Right lobe of liver (tissue), 4 donors: ENCODE data around the gene AVL9.
"Not testable (repeated sequence)": the region's sequence is repeated elsewhere in the genome, so short reads cannot be mapped to it uniquely, and the experiment has no call there.

ENCODE experiments used
- POLR2A ChIP-seq: fragments of 450-650 bp; IDR thresholded peaks from one replicate; pipeline ENCODE4 v1.6.1; 2017; ENCODE audit warnings: antibody characterized with exemption, mild to moderate bottlenecking
- TF ChIP-seq, protein P1 (sequence below), 4 donors: fragments of 200-600 bp in 3 of 4; fragments of 450-650 bp in 1 of 4; IDR thresholded peaks; one replicate each; pipeline versions ENCODE4 v1.5.1 to v1.8.0; 2016 to 2022; ENCODE audit warnings: antibody characterized with exemption in 4 of 4, mild to moderate bottlenecking in 2 of 4
- donor health status: DM: no; HTN: no; CAD: no.
- donor health status: DM: no; HTN: no; CAD: no.
- donor health status: DM: no; HTN: yes; CAD: no.

DNA sequence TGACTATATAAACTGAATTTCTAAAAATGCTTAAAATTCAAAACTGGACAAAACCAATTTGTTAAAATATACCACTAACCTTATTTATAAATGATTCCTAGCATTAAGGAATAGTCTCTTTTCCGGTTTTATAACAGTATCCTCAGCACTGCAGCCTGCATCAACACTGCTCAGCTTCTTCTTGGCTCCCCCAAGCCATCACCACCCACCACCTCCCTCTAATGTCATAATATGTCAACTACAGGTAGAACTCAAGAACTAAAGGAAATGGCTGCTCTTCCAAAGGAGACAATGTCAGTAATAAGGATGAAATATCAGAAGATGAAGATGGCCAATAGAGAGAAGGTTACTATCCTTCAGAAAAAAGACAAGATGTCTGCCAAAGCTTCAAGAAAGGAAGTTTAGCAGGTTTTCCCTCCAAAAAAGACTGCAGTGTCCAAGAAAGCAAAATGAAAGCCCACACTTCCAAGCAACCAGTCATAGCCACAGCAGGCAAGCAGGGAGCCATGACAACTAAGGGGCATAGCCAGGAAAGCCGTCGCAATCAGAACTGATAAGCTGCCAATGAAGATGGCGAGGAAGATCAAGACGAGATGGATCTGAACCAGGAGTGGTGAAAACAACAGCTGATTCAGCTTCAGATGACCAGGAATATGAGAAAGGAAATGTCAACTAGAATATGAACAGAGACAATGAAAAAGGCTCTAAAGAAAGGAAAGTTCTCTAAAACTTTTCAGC, 141.6 kb downstream of the AVL9 start:
- TF ChIP-seq, protein P1, sequence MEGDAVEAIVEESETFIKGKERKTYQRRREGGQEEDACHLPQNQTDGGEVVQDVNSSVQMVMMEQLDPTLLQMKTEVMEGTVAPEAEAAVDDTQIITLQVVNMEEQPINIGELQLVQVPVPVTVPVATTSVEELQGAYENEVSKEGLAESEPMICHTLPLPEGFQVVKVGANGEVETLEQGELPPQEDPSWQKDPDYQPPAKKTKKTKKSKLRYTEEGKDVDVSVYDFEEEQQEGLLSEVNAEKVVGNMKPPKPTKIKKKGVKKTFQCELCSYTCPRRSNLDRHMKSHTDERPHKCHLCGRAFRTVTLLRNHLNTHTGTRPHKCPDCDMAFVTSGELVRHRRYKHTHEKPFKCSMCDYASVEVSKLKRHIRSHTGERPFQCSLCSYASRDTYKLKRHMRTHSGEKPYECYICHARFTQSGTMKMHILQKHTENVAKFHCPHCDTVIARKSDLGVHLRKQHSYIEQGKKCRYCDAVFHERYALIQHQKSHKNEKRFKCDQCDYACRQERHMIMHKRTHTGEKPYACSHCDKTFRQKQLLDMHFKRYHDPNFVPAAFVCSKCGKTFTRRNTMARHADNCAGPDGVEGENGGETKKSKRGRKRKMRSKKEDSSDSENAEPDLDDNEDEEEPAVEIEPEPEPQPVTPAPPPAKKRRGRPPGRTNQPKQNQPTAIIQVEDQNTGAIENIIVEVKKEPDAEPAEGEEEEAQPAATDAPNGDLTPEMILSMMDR (IDR thresholded peaks at IDR 0.05) = not testable (repeated sequence)
- not testable (repeated sequence) for TF ChIP-seq POLR2A
